Measurements from ENCODE around the gene JAKMIP1.

- TF ChIP-seq CTCF (conservative IDR thresholded peaks at IDR 0.05; ENCODE audit: low read length) (no peak), EZH2phosphoT487 (IDR thresholded peaks at IDR 0.05; ENCODE audit: borderline replicate concordance, low read depth, low read length) (no peak)
Measured at GRCh38 chr4:6079965-6080364, 120.4 kb downstream of the JAKMIP1 start.

All from OCI-LY7 (cell line).